ENCODE data around the gene RAB27A.

DNA sequence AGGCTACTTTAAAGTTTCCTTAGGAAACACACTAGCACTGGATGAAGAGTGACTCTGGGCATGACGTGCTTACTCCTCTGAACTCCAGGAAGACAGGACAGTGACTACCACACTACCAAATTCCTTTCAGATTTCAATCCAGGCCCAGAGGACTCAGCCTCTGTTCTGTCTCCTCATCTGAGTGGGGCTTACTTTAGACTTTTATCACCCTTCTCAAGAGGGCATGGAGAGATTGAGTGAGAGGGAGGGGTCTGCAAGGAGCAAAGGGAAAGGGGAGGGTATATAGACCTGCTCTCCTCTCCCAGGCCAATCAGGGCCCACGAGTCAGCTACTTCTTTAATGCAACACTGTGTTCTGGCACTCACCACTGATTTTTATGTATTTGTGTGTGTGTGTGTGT lies 63.5 kb downstream of the RAB27A start:
- TF ChIP-seq CTCF (IDR thresholded peaks at IDR 0.05) (no peak), EP300 (IDR thresholded peaks at IDR 0.05) (no peak)

All from esophagus muscularis mucosa (tissue), 3 donors.